Measurements from ENCODE around the gene ACTL7A.

- TF ChIP-seq POLR2AphosphoS5 (IDR thresholded peaks at IDR 0.05) (no peak), CTCF (IDR thresholded peaks at IDR 0.05) (no peak), EP300 (IDR thresholded peaks at IDR 0.05) (no peak)
Observed at GRCh38 chr9:108880738-108881316, 18.8 kb downstream of the ACTL7A start.
